Adrenal gland (tissue), 19 donors: ENCODE data around the gene KRT24. TPM values are rescaled to one million over a fixed set of nuclear protein-coding genes. Genes with fewer than 3 reads are reported as not detected.
"Not testable (repeated sequence)": the region's sequence is repeated elsewhere in the genome, so short reads cannot be mapped to it uniquely, and the experiment has no call there.

ENCODE experiments used
- DNase-seq, 7 donors: peaks; one replicate each; pipeline ENCODE4 v3.0.0-alpha.2; 2019 to 2020
- H3K27ac ChIP-seq, 5 donors: fragments of 200-600 bp; sonication (generic) in 4 of 5; 1 replicate in 3 of 5; 2 replicates in 2 of 5; pipeline versions ENCODE4 v1.5.1 to v1.8.0; 2016 to 2020; ENCODE audit warnings: mild to moderate bottlenecking in 1 of 5
- H3K27me3 ChIP-seq: fragments of 200-600 bp; 2 replicates; pipeline ENCODE4 v1.8.0; 2021
- H3K36me3 ChIP-seq, 2 donors: fragments of 200-600 bp; replicated peaks in 1 of 2; 1 replicate in 1 of 2; 2 replicates in 1 of 2; pipeline versions ENCODE4 v1.5.1 to v1.8.0; 2018 to 2022
- H3K4me1 ChIP-seq, 2 donors: fragments of 200-600 bp; replicated peaks in 1 of 2; 1 replicate in 1 of 2; 2 replicates in 1 of 2; pipeline versions ENCODE4 v1.5.1 to v1.8.0; 2018 to 2021
- H3K4me3 ChIP-seq, 4 donors: fragments of 200-600 bp; sonication (generic) in 3 of 4; one replicate each; pipeline ENCODE4 v1.5.1; 2016 to 2018
- H3K9me3 ChIP-seq, 3 donors: fragments of 200-600 bp; sonication (generic) in 1 of 3; replicated peaks in 1 of 3; 1 replicate in 2 of 3; 2 replicates in 1 of 3; pipeline versions ENCODE4 v1.5.1 to v1.8.0; 2016 to 2021
- POLR2A ChIP-seq, 2 donors: fragments of 450-650 bp; IDR thresholded peaks; one replicate each; pipeline ENCODE4 v1.6.1; 2017; ENCODE audit warnings: antibody characterized with exemption in 2 of 2, mild to moderate bottlenecking in 2 of 2, moderate library complexity in 1 of 2
- WGBS, 4 donors: extraction: QIAGEN DNeasy Blood & Tissue Kit in 2 of 4; methylation state at CpG; one replicate each; pipeline versions ENCODE4 v1.1.5 to v1.1.7; 2013 to 2017; 5-methylcytosine and 5-hydroxymethylcytosine counted together
- intact Hi-C, 2 donors: fragments of 100-400 bp; cut with DNase I; formaldehyde crosslinking; loops; one replicate each; pipeline versions ENCODE4 v1.14.1 to v1.15.0; 2022 to 2023
- long read RNA-seq, 10 donors: library from polyadenylated mRNA in 3 of 10; unstranded in 2 of 10; stranded (forward) in 1 of 10; transcript quantifications; one replicate each; pipeline ENCODE4 v2.0.0 and lab custom pipeline, GENCODE V29; 2021 to 2026
- polyA plus RNA-seq, 3 donors: library from polyadenylated mRNA; stranded (reverse); fragments of 200-250 nt in 2 of 3; fragments of 350-450 nt in 1 of 3; fragmentation: Illumina TruSeq in 1 of 3; extraction: RNeasy Lipid Tissue Mini Kit (QIAGEN cat#74804) in 1 of 3; gene quantifications; one replicate each; pipeline ENCODE4 v1.2.3, GENCODE V29; 2013 to 2014
- total RNA-seq, 9 donors: library from RNA; depleted of rRNA in 4 of 9; stranded (reverse); fragments of >200 nt in 4 of 9; fragments of 120-200 nt in 1 of 9; fragmentation: NEBNext Ultra II Directional in 1 of 9; extraction: Animal tissue kit (Norgen Biotek cat#: 25700) in 1 of 9; gene quantifications; one replicate each; pipeline versions ENCODE4 v1.1.0 to v1.2.4, GENCODE V29; 2013 to 2023
- TF ChIP-seq, protein P1 (sequence below), 6 experiments: fragments of 450-650 bp in 4 of 6; fragments of 200-600 bp in 2 of 6; sonication (generic) in 1 of 6; IDR thresholded peaks; 1 replicate in 5 of 6; 2 replicates in 1 of 6; pipeline versions ENCODE4 v1.5.1 to v1.8.0; 2016 to 2021; ENCODE audit warnings: antibody characterized with exemption in 6 of 6, mild to moderate bottlenecking in 2 of 6, moderate library complexity in 1 of 6
- donor health status: healthy with polysubstance abuse.
- donor health status: Bipolar disorder and iron deficiency.
- donor health status: DM: yes; HTN: yes; CAD: no.
- donor health status: DM: no; HTN: no; CAD: no.
- donor health status: DM: no; HTN: no; CAD: no.
- donor health status: DM: yes; HTN: yes; CAD: no.

Gene KRT24
- total RNA-seq (not detected), polyA plus RNA-seq (under 1 TPM in 2 of 3 donors, not detected in 1; 0.10 to 0.24 TPM)
- long read RNA-seq, donor 1, result 0 reads
- long read RNA-seq, donor 2, result 0 reads
- long read RNA-seq, donor 3, result 0 reads
- long read RNA-seq, donor 4, result 0 reads
- long read RNA-seq, donor 5, result 0 reads
- long read RNA-seq, donor 6, result 0 reads
- long read RNA-seq, donor 7, result 0 reads
- long read RNA-seq, donor 8, result 0 reads
- long read RNA-seq, donor 9, result 0 reads
- long read RNA-seq, donor 10, result 0 reads

DNA sequence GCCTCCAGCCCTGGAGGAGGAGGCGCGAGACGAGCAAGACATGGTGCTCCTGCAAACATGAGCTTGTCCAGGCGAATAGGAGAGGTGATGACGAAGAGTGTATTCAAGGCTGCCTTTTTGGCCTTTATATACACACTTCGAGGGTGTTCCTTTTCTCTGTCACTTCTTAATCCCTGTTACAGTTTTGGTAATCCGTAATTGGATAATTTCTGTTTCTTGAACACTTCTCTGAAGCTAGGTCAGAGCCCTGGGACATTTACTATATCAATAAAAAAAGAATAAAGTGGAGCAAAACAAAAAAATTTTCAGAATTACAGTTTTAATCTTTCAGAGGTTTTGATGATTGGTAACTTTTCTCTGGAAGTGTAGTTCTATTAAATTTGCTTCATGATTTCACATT, at the start of gene KRT24:
Gene KRT24 (minus strand): TSS at position 101 of the 400 bp plus-strand sequence. CDS start 59 bp downstream, at position 42.
- no peaks in the 10 kb centered on the region for H3K27me3 ChIP-seq
- H3K36me3 ChIP-seq, result no peaks in the 10 kb centered on the region
- intact Hi-C loops, result no loop called here
- H3K9me3 ChIP-seq, result no peaks in the 10 kb centered on the region
- 70 to 76% (median 74%) methylated on average over 7 of the region's 7 CpGs for WGBS, 4 donors
- no peak for DNase-seq
- no peak within 1 kb of the TSS for H3K4me3 ChIP-seq
- H3K4me1 ChIP-seq, result no peaks in the 10 kb centered on the region
- TF ChIP-seq, protein P1, sequence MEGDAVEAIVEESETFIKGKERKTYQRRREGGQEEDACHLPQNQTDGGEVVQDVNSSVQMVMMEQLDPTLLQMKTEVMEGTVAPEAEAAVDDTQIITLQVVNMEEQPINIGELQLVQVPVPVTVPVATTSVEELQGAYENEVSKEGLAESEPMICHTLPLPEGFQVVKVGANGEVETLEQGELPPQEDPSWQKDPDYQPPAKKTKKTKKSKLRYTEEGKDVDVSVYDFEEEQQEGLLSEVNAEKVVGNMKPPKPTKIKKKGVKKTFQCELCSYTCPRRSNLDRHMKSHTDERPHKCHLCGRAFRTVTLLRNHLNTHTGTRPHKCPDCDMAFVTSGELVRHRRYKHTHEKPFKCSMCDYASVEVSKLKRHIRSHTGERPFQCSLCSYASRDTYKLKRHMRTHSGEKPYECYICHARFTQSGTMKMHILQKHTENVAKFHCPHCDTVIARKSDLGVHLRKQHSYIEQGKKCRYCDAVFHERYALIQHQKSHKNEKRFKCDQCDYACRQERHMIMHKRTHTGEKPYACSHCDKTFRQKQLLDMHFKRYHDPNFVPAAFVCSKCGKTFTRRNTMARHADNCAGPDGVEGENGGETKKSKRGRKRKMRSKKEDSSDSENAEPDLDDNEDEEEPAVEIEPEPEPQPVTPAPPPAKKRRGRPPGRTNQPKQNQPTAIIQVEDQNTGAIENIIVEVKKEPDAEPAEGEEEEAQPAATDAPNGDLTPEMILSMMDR (IDR thresholded peaks at IDR 0.05), result no peak
- TF ChIP-seq POLR2A (IDR thresholded peaks at IDR 0.05), result no peak
- no peak within 1 kb of the TSS for H3K27ac ChIP-seq

GRCh38 chr17:40751065-40751464, 47.5 kb upstream of the KRT24 start:
- Histone ChIP-seq H3K27me3 (peaks cover 15% of the 10 kb centered on the region), H3K4me1 (no peaks in the 10 kb centered on the region), H3K27ac (no peak overlapping the region), H3K4me3 (no peak overlapping the region), H3K36me3 (no peaks in the 10 kb centered on the region), H3K9me3 (no peaks in the 10 kb centered on the region)
- TF ChIP-seq POLR2A (IDR thresholded peaks at IDR 0.05), result no peak
- TF ChIP-seq, protein P1 (IDR thresholded peaks at IDR 0.05), result no peak
- intact Hi-C loops, result no loop called here
- WGBS, 4 donors, result 77 to 80% (median 78%) methylated on average over 12 to 14 of the region's 14 CpGs
- no peak for DNase-seq

- Histone ChIP-seq H3K27ac (no peak overlapping the region), H3K4me3 (no peak overlapping the region), H3K9me3 (no peaks in the 10 kb centered on the region), H3K4me1 (no peaks in the 10 kb centered on the region), H3K36me3 (no peaks in the 10 kb centered on the region), H3K27me3 (peaks cover 15% of the 10 kb centered on the region)
- DNase-seq, result no peak
- TF ChIP-seq POLR2A (IDR thresholded peaks at IDR 0.05), result no peak
- TF ChIP-seq, protein P1 (IDR thresholded peaks at IDR 0.05), result no peak
- 81 to 86% (median 82%) methylated on average over 6 of the region's 6 CpGs for WGBS, 4 donors
- intact Hi-C loops, result no loop called here
Observed at GRCh38 chr17:40750391-40750790, 46.8 kb upstream of the KRT24 start.

- H3K27ac ChIP-seq, intact Hi-C loops, H3K36me3 ChIP-seq, DNase-seq, H3K4me3 ChIP-seq, H3K4me1 ChIP-seq, H3K9me3 ChIP-seq: not testable (repeated sequence)
- H3K27me3 ChIP-seq, result peaks cover 15% of the 10 kb centered on the region
- WGBS, 4 donors, result 59 to 76% (median 66%) methylated on average over 1 of the region's 1 CpG
Observed at GRCh38 chr17:40748666-40749065, 45.1 kb upstream of the KRT24 start.

DNA sequence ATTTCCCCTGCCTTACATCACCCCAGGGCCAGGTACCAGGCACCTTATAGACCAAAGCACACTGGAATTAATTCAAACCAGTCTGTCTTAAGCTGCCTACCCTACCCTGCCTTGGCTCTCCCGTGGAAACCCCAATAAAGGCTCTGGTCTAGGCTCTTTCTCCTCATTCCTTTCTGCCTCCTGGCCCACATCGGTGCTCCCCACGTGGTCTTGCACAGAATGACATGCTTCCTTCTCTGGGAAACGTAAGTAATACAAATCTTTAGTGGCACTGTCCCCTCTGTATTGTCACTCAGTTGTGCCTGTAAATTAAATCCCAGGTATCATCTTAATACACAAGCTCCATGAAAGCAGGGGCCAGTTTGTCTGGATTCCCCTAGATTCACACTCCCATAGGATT, 35.0 kb upstream of the KRT24 start:
- Histone ChIP-seq H3K27me3 (no peaks in the 10 kb centered on the region), H3K27ac (no peak overlapping the region), H3K9me3 (no peaks in the 10 kb centered on the region), H3K4me3 (no peak overlapping the region), H3K36me3 (no peaks in the 10 kb centered on the region), H3K4me1 (no peaks in the 10 kb centered on the region)
- no peak for DNase-seq
- WGBS, 4 donors, result 33 to 48% (median 44%) methylated on average over 4 of the region's 4 CpGs
- intact Hi-C loops, result no loop called here
- no peak for TF ChIP-seq POLR2A (IDR thresholded peaks at IDR 0.05)
- TF ChIP-seq, protein P1 (IDR thresholded peaks at IDR 0.05), result no peak
